ENCODE results near the gene WRNIP1. TPM values are rescaled to one million over a fixed set of nuclear protein-coding genes. Genes with fewer than 3 reads are reported as not detected.

WRNIP1 gene
- total and polyA plus RNA-seq, 10 of the 15 experiments (the other 5 are each of a cell fraction or from before 2014, with no cell fraction given), result 9.3 to 30.5 (median 24.3) TPM

GRCh38 chr6:2830183-2830582 is 65.0 kb downstream of the WRNIP1 start:
- no peak overlapping the region for H3K4me2 ChIP-seq (ENCODE audit: control insufficient read depth, insufficient read depth)
- POLR2A ChIA-PET, result no interaction called here
- RAD21 ChIA-PET (ENCODE audit: unreplicated experiment), result no interaction called here
- no peaks in the 10 kb centered on the region for H3K4me1 ChIP-seq (ENCODE audit: control insufficient read depth, insufficient read depth, low read length)
- H2AFZ ChIP-seq (ENCODE audit: control insufficient read depth, low read depth, low read length), result no peak overlapping the region
- H3K27me3 ChIP-seq (replicated peaks in 1 of 2; ENCODE audit: control insufficient read depth in 2 of 2, insufficient read depth in 2 of 2, low read length in 1 of 2), result peaks cover 0 to 2% of the 10 kb centered on the region in 2 experiments; a peak in 2 of 4 replicates
- H3K4me3 ChIP-seq, result no peak overlapping the region
- H3K9me3 ChIP-seq (replicated peaks; ENCODE audit: control insufficient read depth, insufficient read depth, low read length), result no peaks in the 10 kb centered on the region
- no peak overlapping the region for H3K27ac ChIP-seq (ENCODE audit: control insufficient read depth, insufficient read depth)
- H3K79me2 ChIP-seq (ENCODE audit: control insufficient read depth, insufficient read depth, low read length), result no peaks in the 10 kb centered on the region
- H4K20me1 ChIP-seq (ENCODE audit: control insufficient read depth, insufficient read depth), result no peaks in the 10 kb centered on the region
- TF ChIP-seq PKNOX1 (IDR thresholded peaks at IDR 0.05) (no peak), ZZZ3 (IDR thresholded peaks at IDR 0.05; ENCODE audit: control insufficient read depth, insufficient read length, low read depth) (no peak), KDM1A (IDR thresholded peaks at IDR 0.05; ENCODE audit: borderline replicate concordance) (no peak)
- no peaks in the 10 kb centered on the region for H3K36me3 ChIP-seq (ENCODE audit: control insufficient read depth in 2 of 2, insufficient read depth in 2 of 2, low read length in 1 of 2)
- CTCF ChIA-PET, result no interaction called here
- 51% methylated on average over 3 of the region's 3 CpGs for WGBS (ENCODE audit: insufficient coverage, insufficient replicate concordance, low lambda C conversion rate, missing lambda C conversion rate)
- DNase-seq (ENCODE audit: low read depth, low spot score), result no peak
- in situ Hi-C loops (cut with MboI) (no loop called here), intact Hi-C loops (cut with micrococcal nuclease; ENCODE audit: unreplicated experiment) (no loop called here)
- no peak for ATAC-seq
- SMC1A ChIA-PET (ENCODE audit: uncharacterized antibody, unreplicated experiment), result no interaction called here
- no TSS peak for BruUV-seq (replicated peaks)
- no peak for FAIRE-seq
- H3K9ac ChIP-seq (ENCODE audit: control insufficient read depth, insufficient read depth, low read length), result no peak overlapping the region

GRCh38 chr6:2831392-2831791 is 66.2 kb downstream of the WRNIP1 start:
- SMC1A ChIA-PET (ENCODE audit: uncharacterized antibody, unreplicated experiment), result no interaction called here
- BruUV-seq (replicated peaks), result no TSS peak
- ATAC-seq, result no peak
- intact Hi-C loops (cut with micrococcal nuclease; ENCODE audit: unreplicated experiment), result no loop called here
- POLR2A ChIA-PET, result no interaction called here
- Histone ChIP-seq H4K20me1 (ENCODE audit: control insufficient read depth, insufficient read depth) (no peaks in the 10 kb centered on the region), H3K4me3 (no peak overlapping the region), H3K27me3 (replicated peaks in 1 of 2; ENCODE audit: control insufficient read depth in 2 of 2, insufficient read depth in 2 of 2, low read length in 1 of 2) (peaks cover 0 to 2% of the 10 kb centered on the region in 2 experiments; a peak in 2 of 4 replicates), H3K79me2 (ENCODE audit: control insufficient read depth, insufficient read depth, low read length) (no peaks in the 10 kb centered on the region), H3K9ac (ENCODE audit: control insufficient read depth, insufficient read depth, low read length) (no peak overlapping the region), H3K9me3 (replicated peaks; ENCODE audit: control insufficient read depth, insufficient read depth, low read length) (no peaks in the 10 kb centered on the region), H2AFZ (ENCODE audit: control insufficient read depth, low read depth, low read length) (no peak overlapping the region), H3K4me2 (ENCODE audit: control insufficient read depth, insufficient read depth) (no peak overlapping the region), H3K4me1 (ENCODE audit: control insufficient read depth, insufficient read depth, low read length) (no peaks in the 10 kb centered on the region), H3K27ac (ENCODE audit: control insufficient read depth, insufficient read depth) (no peak overlapping the region), H3K36me3 (ENCODE audit: control insufficient read depth in 2 of 2, insufficient read depth in 2 of 2, low read length in 1 of 2) (no peaks in the 10 kb centered on the region)
- RAD21 ChIA-PET (ENCODE audit: unreplicated experiment), result no interaction called here
- WGBS (ENCODE audit: insufficient coverage, insufficient replicate concordance, low lambda C conversion rate, missing lambda C conversion rate), result 75% methylated on average over 2 of the region's 2 CpGs
- CTCF ChIA-PET, result interaction anchor here (0.9 kb wide), 1 partner anchor 40 kb away, joined by 5 read pairs; no protein-coding TSS in a partner anchor
- in situ Hi-C loops (cut with MboI), result no loop called here
- no peak for DNase-seq (ENCODE audit: low read depth, low spot score)
- FAIRE-seq, result no peak
- no peak for TF ChIP-seq NFXL1 (IDR thresholded peaks at IDR 0.05; ENCODE audit: borderline replicate concordance)
- TF ChIP-seq TBL1XR1 (IDR thresholded peaks at IDR 0.05; ENCODE audit: low read depth, low read length), result no peak
- no peak for TF ChIP-seq ZBTB40 (IDR thresholded peaks at IDR 0.05; ENCODE audit: borderline replicate concordance)
- no peak for TF ChIP-seq SMARCA5 (IDR thresholded peaks at IDR 0.05)
- no peak for TF ChIP-seq CEBPB (IDR thresholded peaks at IDR 0.05; ENCODE audit: borderline replicate concordance in 1 of 2, low read depth in 2 of 2, low read length in 2 of 2)
- TF ChIP-seq MLLT1 (IDR thresholded peaks at IDR 0.05), result no peak
- TF ChIP-seq CREB1 (IDR thresholded peaks at IDR 0.05; ENCODE audit: low read depth), result no peak
- TF ChIP-seq ASH2L (IDR thresholded peaks at IDR 0.05; ENCODE audit: borderline replicate concordance, low read depth), result no peak
- no peak for TF ChIP-seq MTA2 (IDR thresholded peaks at IDR 0.05; ENCODE audit: low read depth)

All from GM12878 (cell line).